ENCODE results near the gene MFRP.

MFRP gene

DNA sequence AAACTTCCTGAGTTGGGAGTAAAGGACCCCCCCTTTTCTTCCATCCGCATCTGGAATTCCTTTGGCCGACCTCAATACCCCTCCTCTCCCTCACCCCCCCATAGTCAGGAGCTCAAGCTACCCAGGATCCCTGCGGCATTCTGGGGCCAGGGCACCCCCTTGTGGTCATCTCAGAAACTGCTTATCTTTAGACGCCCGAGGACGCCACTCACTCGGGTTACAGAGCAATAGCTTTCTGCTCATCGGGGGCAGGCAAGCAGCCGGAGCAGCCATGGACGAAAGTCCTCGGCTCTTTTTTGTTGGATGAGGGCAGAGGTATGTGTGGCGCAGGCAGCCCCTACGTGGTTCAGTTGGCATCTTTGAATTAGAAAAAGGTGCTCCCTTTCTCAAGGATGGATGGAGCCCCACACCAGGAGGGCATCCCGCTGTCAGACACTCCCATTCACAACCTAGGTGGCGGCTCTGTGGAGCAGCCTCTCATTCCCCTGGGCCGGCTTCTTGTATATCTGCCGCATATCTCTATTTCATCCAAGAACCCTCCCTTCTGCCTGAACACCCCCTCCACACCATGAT is 8.1 kb downstream of the MFRP start:
- TF ChIP-seq, protein P1, sequence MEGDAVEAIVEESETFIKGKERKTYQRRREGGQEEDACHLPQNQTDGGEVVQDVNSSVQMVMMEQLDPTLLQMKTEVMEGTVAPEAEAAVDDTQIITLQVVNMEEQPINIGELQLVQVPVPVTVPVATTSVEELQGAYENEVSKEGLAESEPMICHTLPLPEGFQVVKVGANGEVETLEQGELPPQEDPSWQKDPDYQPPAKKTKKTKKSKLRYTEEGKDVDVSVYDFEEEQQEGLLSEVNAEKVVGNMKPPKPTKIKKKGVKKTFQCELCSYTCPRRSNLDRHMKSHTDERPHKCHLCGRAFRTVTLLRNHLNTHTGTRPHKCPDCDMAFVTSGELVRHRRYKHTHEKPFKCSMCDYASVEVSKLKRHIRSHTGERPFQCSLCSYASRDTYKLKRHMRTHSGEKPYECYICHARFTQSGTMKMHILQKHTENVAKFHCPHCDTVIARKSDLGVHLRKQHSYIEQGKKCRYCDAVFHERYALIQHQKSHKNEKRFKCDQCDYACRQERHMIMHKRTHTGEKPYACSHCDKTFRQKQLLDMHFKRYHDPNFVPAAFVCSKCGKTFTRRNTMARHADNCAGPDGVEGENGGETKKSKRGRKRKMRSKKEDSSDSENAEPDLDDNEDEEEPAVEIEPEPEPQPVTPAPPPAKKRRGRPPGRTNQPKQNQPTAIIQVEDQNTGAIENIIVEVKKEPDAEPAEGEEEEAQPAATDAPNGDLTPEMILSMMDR (IDR thresholded peaks at IDR 0.05; ENCODE audit: extremely low read depth, missing control alignments): peak; percentile 59
- peak; percentile 89 for DNase-seq (ENCODE audit: low spot score)

DNA sequence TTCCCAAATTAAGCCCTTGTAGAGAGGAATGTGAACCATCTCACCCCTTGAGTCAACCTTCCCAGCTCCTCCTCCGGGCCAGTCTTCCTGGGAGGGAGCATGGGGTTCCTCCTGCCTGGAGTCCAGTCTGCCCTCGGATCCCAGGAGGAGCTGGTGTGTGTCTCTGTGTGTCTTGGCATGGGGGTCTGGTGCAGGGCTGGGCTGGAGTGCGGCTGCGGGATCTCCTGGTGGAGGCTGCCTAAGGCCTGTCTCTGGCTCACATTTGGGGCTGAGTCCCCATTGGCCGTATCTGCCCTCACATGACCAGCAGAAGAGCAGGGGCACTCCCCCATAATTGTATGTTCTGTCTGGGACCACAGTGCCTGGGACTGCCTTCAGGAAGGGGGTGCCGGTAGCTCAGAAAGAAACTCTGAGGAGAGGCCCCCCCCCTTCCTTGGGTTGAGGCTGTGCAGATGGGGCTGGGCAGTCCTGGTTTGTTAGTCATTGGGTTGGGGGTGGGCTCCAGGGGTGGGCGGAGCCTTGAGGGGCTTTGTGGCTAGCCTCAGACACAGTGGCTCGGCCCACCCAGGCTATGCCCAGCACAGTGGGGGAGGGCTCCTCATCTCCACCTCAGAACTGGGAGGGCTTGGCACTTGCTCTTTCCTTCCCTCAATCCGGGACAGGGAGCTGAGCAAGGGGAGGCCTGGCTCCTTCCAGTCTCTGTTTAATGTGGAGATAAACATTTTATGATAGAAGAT is 8.8 kb downstream of the MFRP start:
- TF ChIP-seq, protein P1 (IDR thresholded peaks at IDR 0.05; ENCODE audit: extremely low read depth, missing control alignments): no peak

DNA sequence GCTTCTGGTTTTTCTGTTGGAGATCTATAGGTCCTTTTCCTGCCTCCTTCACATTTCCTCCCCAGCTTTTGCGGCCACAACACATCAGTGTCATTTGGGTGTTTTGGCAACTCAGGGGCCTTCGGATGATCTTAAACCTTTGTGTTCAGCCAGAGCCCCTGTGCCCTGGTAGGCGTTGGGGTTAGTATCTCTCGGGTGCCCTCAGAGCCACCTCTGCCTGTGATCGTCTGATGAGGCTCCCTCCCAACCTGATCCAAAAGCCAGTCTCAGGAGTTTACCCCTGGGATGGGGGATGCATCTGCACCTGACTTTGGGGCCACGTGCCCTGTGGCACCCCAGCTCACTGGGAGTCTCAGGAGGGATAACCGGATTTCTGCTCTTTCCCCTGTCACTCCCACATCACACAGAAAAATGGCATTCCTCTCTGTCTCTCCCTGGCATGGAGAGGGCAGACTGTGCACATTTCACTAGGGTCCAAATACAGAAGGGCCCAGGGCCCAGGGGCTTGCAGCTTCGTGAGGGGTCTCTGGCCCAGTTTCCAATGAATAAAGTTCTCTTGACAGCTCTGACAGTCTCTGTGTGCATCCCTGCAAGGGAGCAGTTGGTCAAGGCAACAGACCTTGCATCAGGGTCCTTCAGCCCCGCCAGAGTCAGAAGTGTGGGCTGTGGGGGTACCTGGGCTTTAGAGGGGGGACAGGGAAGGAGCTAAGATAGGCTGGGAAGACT is 9.6 kb downstream of the MFRP start:
- TF ChIP-seq, protein P1 (IDR thresholded peaks at IDR 0.05; ENCODE audit: extremely low read depth, missing control alignments): no peak

More for the DNA sequence above, 8.8 kb downstream of the MFRP start:
- DNase-seq (ENCODE audit: low spot score): no peak

DNA sequence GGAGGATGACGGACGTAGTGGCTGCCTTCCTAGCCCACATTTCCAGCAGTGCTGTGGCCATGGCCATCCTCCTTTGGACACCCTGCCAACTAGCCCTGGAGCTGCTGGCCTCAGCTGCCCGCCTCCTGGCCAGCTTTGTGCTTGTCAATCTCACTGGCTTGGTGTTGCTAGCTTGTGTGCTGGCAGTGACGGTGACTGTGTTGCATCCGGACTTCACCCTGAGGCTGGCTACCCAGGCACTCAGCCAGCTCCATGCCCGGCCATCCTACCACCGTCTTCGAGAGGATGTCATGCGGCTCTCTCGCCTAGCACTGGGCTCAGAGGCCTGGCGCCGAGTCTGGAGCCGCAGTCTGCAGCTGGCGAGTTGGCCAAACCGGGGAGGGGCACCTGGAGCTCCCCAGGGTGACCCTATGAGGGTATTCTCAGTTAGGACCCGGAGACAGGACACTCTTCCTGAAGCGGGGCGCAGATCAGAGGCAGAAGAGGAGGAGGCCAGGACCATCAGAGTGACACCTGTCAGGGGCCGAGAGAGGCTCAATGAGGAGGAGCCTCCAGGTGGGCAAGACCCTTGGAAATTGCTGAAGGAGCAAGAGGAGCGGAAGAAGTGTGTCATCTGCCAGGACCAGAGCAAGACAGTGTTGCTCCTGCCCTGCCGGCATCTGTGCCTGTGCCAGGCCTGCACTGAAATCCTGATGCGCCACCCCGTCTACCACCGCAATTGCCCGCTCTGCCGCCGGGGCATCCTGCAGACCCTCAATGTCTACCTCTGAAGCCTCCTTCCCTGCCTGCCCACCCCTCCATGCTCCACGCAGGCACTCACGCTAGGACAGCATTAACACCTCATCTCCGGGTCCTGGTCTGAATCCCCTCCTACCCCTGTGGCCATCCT is 10.6 kb downstream of the MFRP start:
- no peak for DNase-seq (ENCODE audit: low spot score)
- TF ChIP-seq, protein P1 (IDR thresholded peaks at IDR 0.05; ENCODE audit: extremely low read depth, missing control alignments): no peak

More for the DNA sequence above, 9.6 kb downstream of the MFRP start:
- no peak for DNase-seq (ENCODE audit: low spot score)

DNA sequence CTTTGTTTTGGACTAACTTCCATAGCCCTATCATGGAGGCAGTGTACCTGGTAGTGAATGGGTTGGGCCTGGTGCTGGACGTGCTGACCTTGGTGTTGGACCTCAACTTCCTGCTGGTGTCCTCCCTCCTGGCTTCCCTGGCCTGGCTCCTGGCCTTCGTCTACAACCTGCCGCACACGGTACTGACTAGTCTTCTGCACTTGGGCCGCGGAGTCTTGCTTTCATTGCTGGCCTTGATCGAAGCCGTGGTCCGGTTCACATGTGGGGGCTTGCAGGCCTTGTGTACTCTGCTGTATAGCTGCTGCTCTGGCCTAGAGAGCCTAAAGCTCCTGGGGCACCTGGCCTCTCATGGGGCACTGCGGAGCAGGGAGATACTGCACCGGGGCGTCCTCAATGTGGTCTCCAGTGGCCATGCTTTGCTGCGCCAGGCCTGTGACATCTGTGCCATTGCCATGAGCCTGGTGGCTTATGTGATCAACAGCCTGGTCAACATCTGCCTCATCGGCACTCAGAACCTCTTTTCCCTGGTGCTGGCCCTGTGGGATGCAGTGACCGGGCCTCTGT is 11.3 kb downstream of the MFRP start:
- TF ChIP-seq, protein P1 (IDR thresholded peaks at IDR 0.05; ENCODE audit: extremely low read depth, missing control alignments): no peak
- no peak for DNase-seq (ENCODE audit: low spot score)

DNA sequence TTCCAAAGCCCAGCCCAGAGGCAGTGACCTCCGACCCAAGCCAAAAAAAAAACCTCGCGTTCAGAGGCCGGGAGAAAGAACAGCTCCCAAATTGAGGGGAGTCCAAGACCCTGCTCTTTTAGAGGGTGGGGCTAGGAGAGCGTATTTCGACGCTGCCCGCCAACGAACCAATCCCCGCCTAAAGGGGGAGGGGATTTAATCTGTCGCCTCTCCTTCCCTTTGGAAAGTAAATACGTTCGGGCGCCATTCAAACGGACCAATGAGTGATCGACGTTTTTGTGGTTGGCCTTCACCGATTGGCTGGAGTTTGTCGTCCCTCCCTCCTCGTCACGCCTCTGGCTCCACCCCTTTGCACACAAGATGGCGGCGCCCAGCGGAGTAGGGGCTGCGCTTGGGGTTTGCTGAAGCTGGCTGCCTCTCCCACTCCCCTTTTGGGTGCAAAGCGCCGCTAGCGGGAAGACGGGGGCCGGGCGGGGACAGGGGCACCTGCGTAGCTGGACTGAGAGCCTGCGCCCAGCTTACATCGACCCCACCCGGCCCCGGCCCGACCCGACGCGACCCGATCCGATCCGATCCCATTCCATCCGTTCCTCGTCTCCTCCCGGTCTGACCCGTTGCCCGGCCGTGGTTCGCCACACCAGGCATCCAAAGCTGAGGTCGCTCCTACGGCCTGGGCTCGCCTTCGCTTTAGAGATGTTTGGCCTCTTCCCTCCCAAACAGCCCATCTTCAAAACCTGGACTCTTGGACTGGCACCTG is 12.2 kb downstream of the MFRP start, which contains the start of gene RNF26:
TSS of gene RNF26 (plus strand) at position 354 of the 757 bp plus-strand sequence. CDS start 596 bp downstream, outside the sequence.
- TF ChIP-seq, protein P1 (IDR thresholded peaks at IDR 0.05; ENCODE audit: extremely low read depth, missing control alignments): no peak
- peak; percentile 98 for DNase-seq (ENCODE audit: low spot score)

Measured in GM20000 (cell line).